Skeletal muscle satellite cell (primary cell): ENCODE results near the gene MTA2.
"Not testable (repeated sequence)": the region's sequence is repeated elsewhere in the genome, so short reads cannot be mapped to it uniquely, and the experiment has no call there.

Experiments used
- H3K27me3 ChIP-seq: 2 replicates; pipeline ENCODE4 v1.7.0; 2013; ENCODE audit warnings: low read length; ENCODE audit not compliant: control insufficient read depth, insufficient read depth
- H3K36me3 ChIP-seq: 2 replicates; pipeline ENCODE4 v1.7.0; 2013; ENCODE audit warnings: mild to moderate bottlenecking, control low read depth, low read length; ENCODE audit not compliant: insufficient read depth
- H3K4me1 ChIP-seq: 2 replicates; pipeline ENCODE4 v1.7.0; 2013; ENCODE audit warnings: low read length; ENCODE audit not compliant: control insufficient read depth, insufficient read depth
- H3K4me2 ChIP-seq: 2 replicates; pipeline ENCODE4 v1.7.0; 2013; ENCODE audit warnings: mild to moderate bottlenecking, low read length
- H3K4me3 ChIP-seq: 2 replicates; pipeline ENCODE4 v1.7.0; 2013; ENCODE audit warnings: low read length
- H3K9ac ChIP-seq: 2 replicates; pipeline ENCODE4 v1.7.0; 2013; ENCODE audit warnings: mild to moderate bottlenecking, low read depth, low read length, moderate library complexity
- H3K9me3 ChIP-seq: replicated peaks from 2 replicates; pipeline ENCODE4 v1.7.0; 2013; ENCODE audit warnings: mild to moderate bottlenecking, control low read depth, low read length

MTA2 gene

GRCh38 chr11:62632492-62632891, 30.8 kb upstream of the MTA2 start:
- no peaks in the 10 kb centered on the region for H3K4me1 ChIP-seq
- H3K4me3 ChIP-seq, result no peak overlapping the region
- no peak overlapping the region for H3K4me2 ChIP-seq
- H3K9me3 ChIP-seq, result no peaks in the 10 kb centered on the region
- no peak overlapping the region for H3K9ac ChIP-seq
- H3K36me3 ChIP-seq, result peaks cover 77% of the 10 kb centered on the region
- H3K27me3 ChIP-seq, result no peaks in the 10 kb centered on the region

GRCh38 chr11:62627713-62628112, 26.0 kb upstream of the MTA2 start:
- Histone ChIP-seq H3K9me3 (no peaks in the 10 kb centered on the region), H3K4me1 (peaks cover under 1% of the 10 kb centered on the region), H3K4me2 (no peak overlapping the region), H3K4me3 (no peak overlapping the region), H3K36me3 (peaks cover 68% of the 10 kb centered on the region), H3K27me3 (no peaks in the 10 kb centered on the region), H3K9ac (no peak overlapping the region)

GRCh38 chr11:62622476-62623089, 20.9 kb upstream of the MTA2 start:
- peak overlapping the region; percentile 60 for H3K9ac ChIP-seq
- no peaks in the 10 kb centered on the region for H3K9me3 ChIP-seq
- peaks cover 17% of the 10 kb centered on the region for H3K4me1 ChIP-seq
- H3K27me3 ChIP-seq, result no peaks in the 10 kb centered on the region
- H3K4me2 ChIP-seq, result peak overlapping the region; percentile 94
- peaks cover 24% of the 10 kb centered on the region for H3K36me3 ChIP-seq
- peak overlapping the region; percentile 59 for H3K4me3 ChIP-seq

GRCh38 chr11:62621567-62622470, 20.2 kb upstream of the MTA2 start, which contains the start of gene B3GAT3:
Gene B3GAT3, minus strand, starts transcription at chr11:62621986. Its CDS starts 39 bp downstream, at chr11:62621947.
- Histone ChIP-seq H3K27me3 (no peaks in the 10 kb centered on the region), H3K9me3 (no peaks in the 10 kb centered on the region), H3K9ac (peak within 1 kb of the TSS; percentile 82), H3K4me1 (peaks cover 17% of the 10 kb centered on the region), H3K36me3 (peaks cover 22% of the 10 kb centered on the region), H3K4me3 (peak within 1 kb of the TSS; percentile 78), H3K4me2 (peak within 1 kb of the TSS; percentile 94)

- Histone ChIP-seq H3K4me3 (peak overlapping the region; percentile 78), H3K4me1 (peaks cover 17% of the 10 kb centered on the region), H3K36me3 (peaks cover 15% of the 10 kb centered on the region), H3K4me2 (peak overlapping the region; percentile 94), H3K27me3 (no peaks in the 10 kb centered on the region), H3K9me3 (no peaks in the 10 kb centered on the region), H3K9ac (peak overlapping the region; percentile 82)
These were observed 19.4 kb upstream of the MTA2 start for GRCh38 chr11:62621027-62621566.

- H3K27me3 ChIP-seq, H3K9ac ChIP-seq, H3K9me3 ChIP-seq, H3K4me2 ChIP-seq, H3K36me3 ChIP-seq, H3K4me3 ChIP-seq: not testable (repeated sequence)
- peaks cover 22% of the 10 kb centered on the region for H3K4me1 ChIP-seq
These were observed 15.3 kb upstream of the MTA2 start for GRCh38 chr11:62616957-62617356.

GRCh38 chr11:62615521-62615920, 13.9 kb upstream of the MTA2 start:
- Histone ChIP-seq H3K27me3 (no peaks in the 10 kb centered on the region), H3K9me3 (no peaks in the 10 kb centered on the region), H3K36me3 (peaks cover 10% of the 10 kb centered on the region), H3K4me1 (peaks cover 24% of the 10 kb centered on the region), H3K4me2 (no peak overlapping the region), H3K4me3 (no peak overlapping the region), H3K9ac (no peak overlapping the region)

GRCh38 chr11:62614275-62614674, 12.6 kb upstream of the MTA2 start:
- Histone ChIP-seq H3K36me3 (peaks cover 20% of the 10 kb centered on the region), H3K9me3 (no peaks in the 10 kb centered on the region), H3K4me3 (no peak overlapping the region), H3K4me2 (no peak overlapping the region), H3K4me1 (peaks cover 21% of the 10 kb centered on the region), H3K27me3 (no peaks in the 10 kb centered on the region), H3K9ac (no peak overlapping the region)

GRCh38 chr11:62613291-62613778, 11.7 kb upstream of the MTA2 start:
- H3K4me3 ChIP-seq, result peak overlapping the region; percentile 74
- peaks cover 29% of the 10 kb centered on the region for H3K36me3 ChIP-seq
- peak overlapping the region; percentile 88 for H3K9ac ChIP-seq
- H3K27me3 ChIP-seq, result no peaks in the 10 kb centered on the region
- H3K4me2 ChIP-seq, result peak overlapping the region; percentile 85
- peaks cover 21% of the 10 kb centered on the region for H3K4me1 ChIP-seq
- no peaks in the 10 kb centered on the region for H3K9me3 ChIP-seq

GRCh38 chr11:62612366-62613290, 11.0 kb upstream of the MTA2 start, which contains the start of the genes EML3 and ROM1:
Gene EML3, minus strand, starts transcription at chr11:62612775. Its CDS starts 318 bp downstream, at chr11:62612457.
Gene ROM1, plus strand, starts transcription at chr11:62613257. Its CDS starts 25 bp downstream, at chr11:62613282.
- peak within 1 kb of the TSS; percentile 74 for H3K4me3 ChIP-seq
- no peaks in the 10 kb centered on the region for H3K27me3 ChIP-seq
- H3K36me3 ChIP-seq, result peaks cover 36% of the 10 kb centered on the region
- H3K9me3 ChIP-seq, result no peaks in the 10 kb centered on the region
- H3K9ac ChIP-seq, result peak within 1 kb of the TSS; percentile 88
- peak within 1 kb of the TSS; percentile 85 for H3K4me2 ChIP-seq
- H3K4me1 ChIP-seq, result peaks cover 27% of the 10 kb centered on the region
